ENCODE measurements around the gene CHIC2.

- TF ChIP-seq, protein P1, sequence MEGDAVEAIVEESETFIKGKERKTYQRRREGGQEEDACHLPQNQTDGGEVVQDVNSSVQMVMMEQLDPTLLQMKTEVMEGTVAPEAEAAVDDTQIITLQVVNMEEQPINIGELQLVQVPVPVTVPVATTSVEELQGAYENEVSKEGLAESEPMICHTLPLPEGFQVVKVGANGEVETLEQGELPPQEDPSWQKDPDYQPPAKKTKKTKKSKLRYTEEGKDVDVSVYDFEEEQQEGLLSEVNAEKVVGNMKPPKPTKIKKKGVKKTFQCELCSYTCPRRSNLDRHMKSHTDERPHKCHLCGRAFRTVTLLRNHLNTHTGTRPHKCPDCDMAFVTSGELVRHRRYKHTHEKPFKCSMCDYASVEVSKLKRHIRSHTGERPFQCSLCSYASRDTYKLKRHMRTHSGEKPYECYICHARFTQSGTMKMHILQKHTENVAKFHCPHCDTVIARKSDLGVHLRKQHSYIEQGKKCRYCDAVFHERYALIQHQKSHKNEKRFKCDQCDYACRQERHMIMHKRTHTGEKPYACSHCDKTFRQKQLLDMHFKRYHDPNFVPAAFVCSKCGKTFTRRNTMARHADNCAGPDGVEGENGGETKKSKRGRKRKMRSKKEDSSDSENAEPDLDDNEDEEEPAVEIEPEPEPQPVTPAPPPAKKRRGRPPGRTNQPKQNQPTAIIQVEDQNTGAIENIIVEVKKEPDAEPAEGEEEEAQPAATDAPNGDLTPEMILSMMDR (tag by site-specific recombination; IDR thresholded peaks at IDR 0.05) = no peak
- no peak for TF ChIP-seq ZNF843 (tag by site-specific recombination; IDR thresholded peaks at IDR 0.05)
- no peak for TF ChIP-seq ZBTB1 (tag by site-specific recombination; IDR thresholded peaks at IDR 0.05)
- no peak for TF ChIP-seq ZNF37A (tag by site-specific recombination; IDR thresholded peaks at IDR 0.05)
- no peak for TF ChIP-seq ZNF830 (tag by site-specific recombination; IDR thresholded peaks at IDR 0.05; ENCODE audit: low read depth)
Observed at GRCh38 chr4:54094451-54094850, 30.0 kb upstream of the CHIC2 start.
